ENCODE data around the gene NDST1. TPM values are rescaled to one million over a fixed set of nuclear protein-coding genes. Genes with fewer than 3 reads are reported as not detected.

NDST1 gene
- total and polyA plus RNA-seq, 10 of the 15 experiments (the other 5 are each of a cell fraction or from before 2014, with no cell fraction given) = 0.20 to 53.5 (median 12.9) TPM

- TF ChIP-seq ZNF384 (IDR thresholded peaks at IDR 0.05; ENCODE audit: borderline replicate concordance, low read depth, low read length) = no peak
- TF ChIP-seq CREM (IDR thresholded peaks at IDR 0.05; ENCODE audit: low read depth) = no peak
- no peak for TF ChIP-seq RAD51 (IDR thresholded peaks at IDR 0.05)
- no peak for TF ChIP-seq CHD4 (IDR thresholded peaks at IDR 0.05)
- no peak for TF ChIP-seq SMAD1 (IDR thresholded peaks at IDR 0.05; ENCODE audit: low read depth, partially characterized antibody)
- no peak for TF ChIP-seq SRF (IDR thresholded peaks at IDR 0.05; ENCODE audit: low read depth in 2 of 2, low read length in 2 of 2)
- TF ChIP-seq MYB (IDR thresholded peaks at IDR 0.05; ENCODE audit: borderline replicate concordance, low read depth, low read length) = no peak
- no peak for TF ChIP-seq BMI1 (IDR thresholded peaks at IDR 0.05; ENCODE audit: borderline replicate concordance)
- TF ChIP-seq BHLHE40 (IDR thresholded peaks at IDR 0.05; ENCODE audit: borderline replicate concordance in 1 of 2, low read depth in 2 of 2, low read length in 1 of 2) = 0 out of 4 replicates have a peak, but pooled peaks of 1 of the 2 experiments have one; percentile 29
- no peak for TF ChIP-seq EP300 (IDR thresholded peaks at IDR 0.05; ENCODE audit: borderline replicate concordance in 1 of 2, control insufficient read depth in 1 of 2, low read depth in 2 of 2, low read length in 2 of 2)
- TF ChIP-seq, protein P1, sequence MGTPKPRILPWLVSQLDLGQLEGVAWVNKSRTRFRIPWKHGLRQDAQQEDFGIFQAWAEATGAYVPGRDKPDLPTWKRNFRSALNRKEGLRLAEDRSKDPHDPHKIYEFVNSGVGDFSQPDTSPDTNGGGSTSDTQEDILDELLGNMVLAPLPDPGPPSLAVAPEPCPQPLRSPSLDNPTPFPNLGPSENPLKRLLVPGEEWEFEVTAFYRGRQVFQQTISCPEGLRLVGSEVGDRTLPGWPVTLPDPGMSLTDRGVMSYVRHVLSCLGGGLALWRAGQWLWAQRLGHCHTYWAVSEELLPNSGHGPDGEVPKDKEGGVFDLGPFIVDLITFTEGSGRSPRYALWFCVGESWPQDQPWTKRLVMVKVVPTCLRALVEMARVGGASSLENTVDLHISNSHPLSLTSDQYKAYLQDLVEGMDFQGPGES (IDR thresholded peaks at IDR 0.05) = no peak
- peak; percentile 86 for TF ChIP-seq SMARCA5 (IDR thresholded peaks at IDR 0.05)
- no peak for TF ChIP-seq STAT1 (conservative IDR thresholded peaks at IDR 0.05)
- TF ChIP-seq, protein P2, sequence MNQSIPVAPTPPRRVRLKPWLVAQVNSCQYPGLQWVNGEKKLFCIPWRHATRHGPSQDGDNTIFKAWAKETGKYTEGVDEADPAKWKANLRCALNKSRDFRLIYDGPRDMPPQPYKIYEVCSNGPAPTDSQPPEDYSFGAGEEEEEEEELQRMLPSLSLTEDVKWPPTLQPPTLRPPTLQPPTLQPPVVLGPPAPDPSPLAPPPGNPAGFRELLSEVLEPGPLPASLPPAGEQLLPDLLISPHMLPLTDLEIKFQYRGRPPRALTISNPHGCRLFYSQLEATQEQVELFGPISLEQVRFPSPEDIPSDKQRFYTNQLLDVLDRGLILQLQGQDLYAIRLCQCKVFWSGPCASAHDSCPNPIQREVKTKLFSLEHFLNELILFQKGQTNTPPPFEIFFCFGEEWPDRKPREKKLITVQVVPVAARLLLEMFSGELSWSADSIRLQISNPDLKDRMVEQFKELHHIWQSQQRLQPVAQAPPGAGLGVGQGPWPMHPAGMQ (IDR thresholded peaks at IDR 0.05; ENCODE audit: borderline replicate concordance) = no peak
- no peak for TF ChIP-seq BCL3 (IDR thresholded peaks at IDR 0.05; ENCODE audit: borderline replicate concordance, insufficient read depth, low read depth, low read length, poor library complexity, severe bottlenecking)
- no peak for TF ChIP-seq RCOR1 (conservative IDR thresholded peaks at IDR 0.05; ENCODE audit: low read depth, low read length)
- TF ChIP-seq, protein P3, sequence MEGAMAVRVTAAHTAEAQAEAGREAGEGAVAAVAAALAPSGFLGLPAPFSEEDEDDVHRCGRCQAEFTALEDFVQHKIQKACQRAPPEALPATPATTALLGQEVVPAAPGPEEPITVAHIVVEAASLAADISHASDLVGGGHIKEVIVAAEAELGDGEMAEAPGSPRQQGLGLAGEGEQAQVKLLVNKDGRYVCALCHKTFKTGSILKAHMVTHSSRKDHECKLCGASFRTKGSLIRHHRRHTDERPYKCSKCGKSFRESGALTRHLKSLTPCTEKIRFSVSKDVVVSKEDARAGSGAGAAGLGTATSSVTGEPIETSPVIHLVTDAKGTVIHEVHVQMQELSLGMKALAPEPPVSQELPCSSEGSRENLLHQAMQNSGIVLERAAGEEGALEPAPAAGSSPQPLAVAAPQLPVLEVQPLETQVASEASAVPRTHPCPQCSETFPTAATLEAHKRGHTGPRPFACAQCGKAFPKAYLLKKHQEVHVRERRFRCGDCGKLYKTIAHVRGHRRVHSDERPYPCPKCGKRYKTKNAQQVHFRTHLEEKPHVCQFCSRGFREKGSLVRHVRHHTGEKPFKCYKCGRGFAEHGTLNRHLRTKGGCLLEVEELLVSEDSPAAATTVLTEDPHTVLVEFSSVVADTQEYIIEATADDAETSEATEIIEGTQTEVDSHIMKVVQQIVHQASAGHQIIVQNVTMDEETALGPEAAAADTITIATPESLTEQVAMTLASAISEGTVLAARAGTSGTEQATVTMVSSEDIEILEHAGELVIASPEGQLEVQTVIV (IDR thresholded peaks at IDR 0.05; ENCODE audit: borderline replicate concordance, partially characterized antibody) = no peak
- no peak for TF ChIP-seq ESRRA (IDR thresholded peaks at IDR 0.05; ENCODE audit: low read length)
- no peak for TF ChIP-seq TCF3 (IDR thresholded peaks at IDR 0.05; ENCODE audit: borderline replicate concordance, insufficient read depth, low read depth, low read length)
- no peak for TF ChIP-seq CHD2 (IDR thresholded peaks at IDR 0.05; ENCODE audit: borderline replicate concordance, low read depth, low read length)
- no peak for TF ChIP-seq ZNF24 (IDR thresholded peaks at IDR 0.05)
- TF ChIP-seq BACH1 (IDR thresholded peaks at IDR 0.05; ENCODE audit: borderline replicate concordance) = peak; percentile 61; the same call in 1 of the 2 replicates
These were observed 36.8 kb downstream of the NDST1 start (continued) for GRCh38 chr5:150544611-150545219.

Data from GM12878 (cell line).